Spinal cord (tissue), 10 donors: ENCODE results near the gene INHBB. TPM values are rescaled to one million over a fixed set of nuclear protein-coding genes. Genes with fewer than 3 reads are reported as not detected.

Experiments used
- DNase-seq, 6 donors: peaks; one replicate each; pipeline versions ENCODE4 v3.0.0 to v3.0.0-alpha.2; 2013 to 2015; ENCODE audit warnings: low spot score in 6 of 6, low read depth in 4 of 6
- H3K27ac ChIP-seq: one replicate; pipeline ENCODE4 v1.5.1; 2013; ENCODE audit warnings: low read depth, low read length, control low read depth
- H3K27me3 ChIP-seq: one replicate; pipeline ENCODE4 v1.6.1; 2013; ENCODE audit warnings: low read length; ENCODE audit not compliant: control insufficient read depth, insufficient read depth
- H3K36me3 ChIP-seq: one replicate; pipeline ENCODE4 v1.6.1; 2013; ENCODE audit warnings: low read length; ENCODE audit not compliant: control insufficient read depth, insufficient read depth
- H3K4me1 ChIP-seq: one replicate; pipeline ENCODE4 v1.6.1; 2013; ENCODE audit warnings: low read length; ENCODE audit not compliant: control insufficient read depth, insufficient read depth
- H3K4me3 ChIP-seq: one replicate; pipeline ENCODE4 v1.5.1; 2013; ENCODE audit warnings: low read depth, low read length, control low read depth
- H3K9me3 ChIP-seq: one replicate; pipeline ENCODE4 v1.6.1; 2013; ENCODE audit warnings: low read length; ENCODE audit not compliant: control insufficient read depth, insufficient read depth
- WGBS: methylation state at CpG from one replicate; pipeline ENCODE4 v1.1.5; 2013; ENCODE audit warnings: missing lambda C conversion rate; ENCODE audit not compliant: insufficient coverage; 5-methylcytosine and 5-hydroxymethylcytosine counted together
- polyA plus RNA-seq, 2 donors: library from polyadenylated mRNA; unstranded; fragments of 120-200 nt; gene quantifications; one replicate each; pipeline ENCODE4 v1.2.1, GENCODE V29; 2013; ENCODE audit not compliant: insufficient read length in 2 of 2
- total RNA-seq, 2 donors: library from RNA; depleted of rRNA in 1 of 2; stranded (reverse); fragments of 120-200 nt in 1 of 2; fragments of >200 nt in 1 of 2; gene quantifications; one replicate each; pipeline versions ENCODE4 v1.2.3 to v1.2.4, GENCODE V29; 2013 to 2014
- donor health status: healthy.

The INHBB gene
- total and polyA plus RNA-seq, 4 donors: 2.0 to 13.2 (median 6.5) TPM

DNA sequence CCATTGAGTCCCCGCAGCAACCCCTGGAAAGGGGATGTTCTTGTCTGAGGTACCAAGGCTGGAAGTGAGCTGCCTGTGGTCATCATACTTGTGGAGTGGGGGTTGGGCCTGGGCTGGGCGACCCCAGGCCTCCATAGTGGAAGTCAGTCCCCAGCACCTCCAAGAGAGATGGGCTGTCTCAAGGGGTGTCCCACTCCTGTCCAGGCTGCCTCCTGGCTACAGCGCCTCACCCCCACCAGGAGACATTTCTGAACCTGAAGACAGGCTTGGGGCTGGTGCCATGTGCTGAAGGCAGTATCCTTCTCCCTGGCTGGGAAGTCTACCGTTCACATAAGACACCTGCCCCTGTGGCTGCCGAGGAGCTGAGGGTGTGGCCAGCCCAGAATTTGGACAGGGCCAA is 28.9 kb downstream of the INHBB start:
- H3K27ac ChIP-seq: no peak overlapping the region
- no peaks in the 10 kb centered on the region for H3K36me3 ChIP-seq
- no peaks in the 10 kb centered on the region for H3K9me3 ChIP-seq
- H3K4me3 ChIP-seq: no peak overlapping the region
- H3K4me1 ChIP-seq: peaks cover 7% of the 10 kb centered on the region
- H3K27me3 ChIP-seq: peaks cover 2% of the 10 kb centered on the region
- 82% methylated on average over 4 of the region's 5 CpGs for WGBS
- no peak for DNase-seq

DNA sequence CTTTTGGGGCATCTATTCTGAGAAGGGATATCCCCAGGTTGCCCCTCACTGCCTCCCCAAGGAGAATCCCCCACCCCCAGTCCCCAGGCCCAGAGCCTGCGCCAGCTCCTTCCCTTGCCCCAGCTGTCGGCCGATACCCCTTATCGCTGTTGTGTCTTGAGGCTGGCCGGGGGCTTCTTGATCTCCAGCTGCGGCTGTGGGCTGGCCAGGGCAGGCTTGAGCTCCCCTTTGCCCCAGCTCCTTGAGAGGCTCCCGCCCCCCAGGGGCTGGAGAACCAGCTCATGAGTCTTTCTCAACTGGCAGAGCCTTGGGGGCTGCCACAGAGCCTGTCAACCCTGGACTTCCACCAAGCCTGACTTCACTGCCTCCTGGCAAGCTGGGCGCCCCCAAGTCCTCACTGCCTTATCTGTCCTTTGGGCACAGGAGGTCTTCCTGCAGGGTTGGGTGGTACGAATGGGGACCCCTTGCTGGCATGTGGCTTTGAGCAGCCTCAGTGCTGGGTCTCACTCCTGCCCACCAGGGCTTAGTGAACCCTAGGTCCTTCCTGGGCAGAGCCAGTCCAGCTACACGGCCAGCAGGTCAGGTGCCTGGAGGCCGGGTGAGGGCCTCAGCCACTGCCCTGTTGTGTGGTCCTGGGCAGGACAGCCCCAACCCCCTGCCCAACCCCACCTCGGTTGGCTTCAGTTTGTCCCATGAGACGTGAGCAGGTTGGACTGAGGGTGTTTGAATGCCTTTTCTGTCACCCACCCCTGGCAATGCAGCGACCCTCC is 29.5 kb downstream of the INHBB start:
- Histone ChIP-seq H3K4me1 (peaks cover 7% of the 10 kb centered on the region), H3K4me3 (no peak overlapping the region), H3K27ac (no peak overlapping the region), H3K9me3 (no peaks in the 10 kb centered on the region), H3K36me3 (no peaks in the 10 kb centered on the region), H3K27me3 (peaks cover 2% of the 10 kb centered on the region)
- 89% methylated on average over 12 of the region's 14 CpGs for WGBS
- DNase-seq: no peak

DNA sequence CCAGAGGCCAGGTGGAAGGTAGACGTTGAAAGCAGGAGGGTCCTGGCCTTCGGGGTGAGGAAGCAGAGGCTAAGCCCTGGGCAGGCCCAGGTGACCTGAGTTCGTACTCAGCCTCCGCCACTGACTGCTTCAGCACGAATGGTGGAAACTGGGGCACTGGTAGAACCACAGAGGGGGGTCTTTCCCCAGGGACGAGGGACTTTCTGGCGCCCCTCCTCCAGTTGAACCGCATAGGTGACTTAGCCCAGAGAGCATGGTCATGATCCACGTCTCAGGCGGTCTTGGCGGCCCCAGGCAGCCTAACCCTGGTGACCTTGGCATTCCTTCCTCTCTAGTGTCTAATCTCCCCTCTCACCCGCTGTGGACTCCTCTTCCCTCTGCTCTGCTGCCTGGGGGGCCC is 30.2 kb downstream of the INHBB start:
- peaks cover 2% of the 10 kb centered on the region for H3K27me3 ChIP-seq
- H3K9me3 ChIP-seq: no peaks in the 10 kb centered on the region
- no peak overlapping the region for H3K27ac ChIP-seq
- no peak overlapping the region for H3K4me3 ChIP-seq
- no peak for DNase-seq
- H3K4me1 ChIP-seq: peaks cover 7% of the 10 kb centered on the region
- WGBS: 79% methylated on average over 12 of the region's 12 CpGs
- H3K36me3 ChIP-seq: no peaks in the 10 kb centered on the region

DNA sequence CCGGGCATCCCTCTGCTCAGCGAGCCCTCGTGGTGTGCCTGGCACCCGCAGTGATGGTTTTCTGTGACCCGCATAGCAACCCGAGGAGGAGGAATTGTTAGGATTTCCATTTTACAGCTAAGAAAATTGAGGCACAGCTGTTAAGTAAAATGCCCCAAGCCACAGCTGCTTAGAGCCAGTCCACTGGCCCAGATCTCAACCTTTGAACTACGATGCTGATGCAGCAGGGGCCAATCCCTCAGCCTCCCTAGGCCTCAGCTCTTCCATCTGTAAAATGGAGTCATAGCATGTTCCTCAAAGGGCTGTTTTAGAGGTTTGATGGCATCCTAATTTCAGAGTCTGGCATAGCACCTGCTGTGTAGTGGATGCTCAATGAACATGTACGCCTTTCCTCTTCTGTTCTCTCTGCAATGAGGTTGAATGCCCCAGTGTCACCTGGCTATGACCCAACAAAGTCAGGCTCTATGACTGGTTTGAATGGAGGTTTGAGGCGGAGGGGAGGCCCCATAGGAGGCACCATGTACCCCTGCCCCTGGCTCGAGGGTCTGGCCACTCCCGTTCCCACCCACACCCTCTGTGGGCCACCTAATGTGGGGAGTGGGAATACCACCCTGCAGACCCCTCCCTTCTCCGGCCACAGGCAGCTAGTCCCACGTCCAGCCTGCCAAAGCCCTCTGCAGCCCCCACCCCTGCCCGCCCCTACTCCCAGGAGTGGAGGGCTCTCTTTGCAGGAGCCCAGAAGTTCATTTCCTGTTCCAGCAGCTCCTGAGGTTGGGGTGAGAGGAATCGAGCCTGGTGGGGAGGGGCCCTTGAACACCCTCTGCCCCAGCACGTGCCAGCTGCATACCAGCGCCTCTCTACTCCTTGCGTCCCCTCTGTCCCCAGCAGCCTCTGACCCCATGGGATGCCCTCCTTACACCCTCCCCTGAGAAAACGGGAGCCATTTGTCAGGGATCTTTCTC is 31.0 kb downstream of the INHBB start:
- Histone ChIP-seq H3K27ac (no peak overlapping the region), H3K27me3 (peaks cover 2% of the 10 kb centered on the region), H3K36me3 (no peaks in the 10 kb centered on the region), H3K4me3 (no peak overlapping the region), H3K4me1 (peaks cover 10% of the 10 kb centered on the region), H3K9me3 (no peaks in the 10 kb centered on the region)
- WGBS: 84% methylated on average over 15 of the region's 19 CpGs
- DNase-seq: no peak

DNA sequence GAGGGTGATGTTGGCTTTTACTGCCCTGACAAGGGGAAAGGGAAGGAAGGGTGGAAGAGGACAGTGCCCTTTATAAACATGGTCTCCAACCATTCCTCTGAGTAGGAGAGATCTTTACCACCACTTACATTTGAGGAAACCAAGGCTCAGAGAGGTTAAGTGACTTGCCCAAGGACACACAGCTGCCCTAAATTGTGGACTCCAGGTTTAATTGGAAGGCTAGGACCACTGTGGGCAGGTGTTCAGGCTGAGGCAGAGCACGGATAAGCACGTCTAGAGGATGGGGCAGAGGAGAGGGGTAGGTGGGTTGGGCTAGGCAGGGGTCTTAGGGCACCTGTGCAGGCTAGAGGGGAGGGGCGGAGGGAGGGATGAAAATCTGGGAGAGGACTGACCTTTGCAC is 32.7 kb downstream of the INHBB start:
- Histone ChIP-seq H3K4me3 (no peak overlapping the region), H3K27me3 (peaks cover 2% of the 10 kb centered on the region), H3K36me3 (no peaks in the 10 kb centered on the region), H3K9me3 (no peaks in the 10 kb centered on the region), H3K27ac (no peak overlapping the region), H3K4me1 (peaks cover 7% of the 10 kb centered on the region)
- 82% methylated on average over 3 of the region's 3 CpGs for WGBS
- no peak for DNase-seq

DNA sequence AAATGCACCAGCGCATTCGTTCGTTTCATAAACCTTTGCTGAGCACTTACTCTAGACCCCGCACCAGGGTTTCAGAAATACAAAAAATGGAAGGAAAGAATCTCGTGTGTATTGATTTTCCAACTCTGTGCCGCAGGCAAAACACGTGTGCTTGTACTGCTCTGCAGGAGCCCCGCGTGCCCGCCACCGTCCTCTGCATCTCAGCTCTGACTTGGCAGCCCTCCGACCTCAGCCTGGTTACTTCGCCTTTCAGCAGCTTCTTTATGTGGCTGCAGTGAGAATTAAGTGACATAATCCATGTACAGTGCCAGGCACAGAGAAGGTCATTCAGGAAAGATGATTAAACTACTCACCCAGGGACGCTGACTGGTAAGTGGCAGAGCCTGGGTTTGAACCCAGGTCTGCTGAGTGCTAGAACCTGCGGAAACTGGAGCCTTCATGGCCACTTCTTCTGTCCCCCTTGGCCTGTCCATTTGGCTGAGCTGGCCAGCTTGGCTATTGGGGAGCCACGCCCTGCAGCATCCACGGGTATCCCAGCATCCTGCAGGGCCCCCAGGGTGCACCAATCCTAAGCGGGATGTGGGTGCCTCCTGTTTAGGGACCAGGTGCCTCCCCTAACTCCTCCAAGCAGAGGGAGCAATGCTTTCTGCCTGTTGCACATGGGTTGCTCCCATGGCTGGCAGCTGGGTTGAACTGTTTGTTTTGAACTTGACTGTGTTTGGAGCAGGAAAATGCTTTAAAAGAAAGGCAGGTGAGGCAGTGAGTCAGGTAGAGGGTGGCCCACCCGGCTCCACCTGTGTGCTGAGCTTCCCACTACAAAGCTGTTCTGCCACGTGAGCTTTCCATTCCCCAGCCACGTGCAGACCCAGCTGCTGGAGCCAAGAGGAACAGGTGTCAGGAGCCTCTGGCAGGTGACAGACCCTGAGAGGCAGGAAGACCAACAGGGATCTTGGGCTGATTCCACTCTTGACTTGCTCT is 34.3 kb downstream of the INHBB start:
- H3K27ac ChIP-seq: no peak overlapping the region
- DNase-seq: peak in 1 of 6 donors; percentile 49
- no peak overlapping the region for H3K4me3 ChIP-seq
- H3K27me3 ChIP-seq: no peaks in the 10 kb centered on the region
- no peaks in the 10 kb centered on the region for H3K36me3 ChIP-seq
- H3K9me3 ChIP-seq: no peaks in the 10 kb centered on the region
- H3K4me1 ChIP-seq: peaks cover 13% of the 10 kb centered on the region
- WGBS: 62% methylated on average over 21 of the region's 21 CpGs

DNA sequence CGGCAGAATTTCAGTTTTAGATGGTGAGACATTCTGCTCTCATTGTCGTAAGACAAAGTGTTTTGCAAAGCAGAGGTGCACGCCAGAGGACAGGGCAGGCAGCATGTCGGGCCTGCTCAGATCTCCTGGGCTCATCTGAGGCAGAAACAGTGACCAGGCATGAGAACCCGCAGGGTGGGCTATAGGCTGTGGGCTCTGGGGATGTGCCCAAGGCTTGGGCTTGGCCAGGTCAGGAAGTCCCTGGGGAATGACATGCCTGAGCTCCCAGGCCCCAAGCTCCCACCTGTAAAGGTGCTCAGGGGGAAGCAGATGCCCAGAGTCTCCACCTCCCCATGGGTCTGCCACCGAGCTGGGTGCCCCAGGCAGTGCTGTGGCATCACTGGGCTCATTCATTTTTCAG is 35.3 kb downstream of the INHBB start:
- WGBS: 93% methylated on average over 6 of the region's 6 CpGs
- peaks cover 15% of the 10 kb centered on the region for H3K4me1 ChIP-seq
- no peaks in the 10 kb centered on the region for H3K9me3 ChIP-seq
- H3K36me3 ChIP-seq: no peaks in the 10 kb centered on the region
- no peak overlapping the region for H3K4me3 ChIP-seq
- no peak for DNase-seq
- H3K27me3 ChIP-seq: no peaks in the 10 kb centered on the region
- H3K27ac ChIP-seq: no peak overlapping the region

DNA sequence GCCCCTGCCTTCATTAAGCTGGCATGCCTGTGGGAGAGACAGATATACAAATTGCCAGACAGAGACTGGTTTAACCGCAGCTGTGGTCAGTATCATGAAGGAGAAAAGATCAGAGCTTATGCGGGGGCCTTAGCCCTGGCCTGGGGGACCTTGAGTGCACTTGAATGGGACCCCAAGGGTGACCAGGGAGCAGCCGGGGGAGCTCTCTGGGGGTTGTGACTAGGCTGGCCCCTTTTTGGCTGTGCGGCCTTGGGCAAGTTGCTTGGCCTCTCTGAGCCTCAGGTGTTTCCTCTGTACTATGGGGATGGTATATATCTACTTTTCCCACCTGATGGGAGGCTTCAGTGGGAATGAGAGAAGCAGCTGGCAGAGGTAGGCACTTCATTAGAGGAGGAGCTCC is 35.7 kb downstream of the INHBB start:
- Histone ChIP-seq H3K27ac (no peak overlapping the region), H3K4me3 (no peak overlapping the region), H3K36me3 (no peaks in the 10 kb centered on the region), H3K9me3 (no peaks in the 10 kb centered on the region), H3K27me3 (no peaks in the 10 kb centered on the region), H3K4me1 (peaks cover 15% of the 10 kb centered on the region)
- no peak for DNase-seq
- WGBS: 79% methylated on average over 3 of the region's 4 CpGs

DNA sequence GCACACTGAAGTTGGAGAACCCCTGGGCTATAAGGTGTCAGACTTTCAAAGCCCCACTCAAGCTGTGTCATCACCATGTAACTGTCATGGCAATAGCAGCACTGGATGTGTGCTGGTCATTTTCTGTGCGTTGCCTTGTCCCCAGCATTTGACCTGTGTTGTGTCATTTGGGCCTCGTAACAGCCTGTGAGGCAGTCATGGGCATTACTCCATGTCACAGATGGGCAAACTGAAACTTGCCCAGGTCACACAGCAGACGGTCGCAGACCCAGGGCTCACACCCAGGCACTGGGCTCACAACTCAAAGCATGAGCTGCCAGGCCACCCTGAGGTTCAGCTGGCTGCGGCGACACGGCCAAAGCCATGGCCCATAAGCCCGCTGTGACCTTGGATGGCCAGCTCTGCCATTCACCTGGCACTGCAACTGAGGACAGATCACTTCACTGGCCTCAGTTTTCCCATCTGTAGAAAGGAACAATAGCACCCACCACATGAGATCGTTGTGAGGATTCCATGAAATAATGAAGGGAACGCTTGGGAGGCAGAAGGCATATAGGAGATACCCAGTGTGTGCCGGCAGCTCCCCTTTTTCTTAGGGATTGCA is 36.7 kb downstream of the INHBB start:
- Histone ChIP-seq H3K4me3 (no peak overlapping the region), H3K4me1 (peaks cover 15% of the 10 kb centered on the region), H3K9me3 (no peaks in the 10 kb centered on the region), H3K36me3 (no peaks in the 10 kb centered on the region), H3K27ac (no peak overlapping the region), H3K27me3 (no peaks in the 10 kb centered on the region)
- no peak for DNase-seq
- WGBS: 90% methylated on average over 11 of the region's 11 CpGs
